Gastroesophageal sphincter (tissue), 4 donors: ENCODE data around the gene EEF1A1. TPM values are rescaled to one million over a fixed set of nuclear protein-coding genes. Genes with fewer than 3 reads are reported as not detected.

Source experiments
- ATAC-seq: fragments of 150-250 bp; one replicate; pipeline ENCODE4 v1.9.1; 2016; ENCODE audit warnings: mild to moderate bottlenecking, moderate library complexity
- H3K27ac ChIP-seq, 4 donors: fragments of 200-600 bp; sonication (generic) in 3 of 4; 1 replicate in 3 of 4; 2 replicates in 1 of 4; pipeline ENCODE4 v1.5.1; 2016 to 2019
- H3K27me3 ChIP-seq: fragments of 200-600 bp; sonication (generic); one replicate; pipeline ENCODE4 v1.5.1; 2019
- H3K36me3 ChIP-seq, 2 donors: fragments of 200-600 bp; sonication (generic); one replicate each; pipeline ENCODE4 v1.5.1; 2019; ENCODE audit warnings: control low read depth in 1 of 2
- H3K4me1 ChIP-seq, 3 donors: fragments of 200-600 bp; sonication (generic); 1 replicate in 2 of 3; 2 replicates in 1 of 3; pipeline ENCODE4 v1.5.1; 2016 to 2019; ENCODE audit warnings: control low read depth in 2 of 3
- H3K4me3 ChIP-seq, 2 donors: fragments of 200-600 bp; sonication (generic); one replicate each; pipeline ENCODE4 v1.5.1; 2019; ENCODE audit warnings: mild to moderate bottlenecking in 1 of 2, moderate library complexity in 1 of 2
- H3K9me3 ChIP-seq, 3 donors: fragments of 200-600 bp; sonication (generic); one replicate each; pipeline ENCODE4 v1.5.1; 2017 to 2019; ENCODE audit warnings: control low read depth in 2 of 3
- CTCF ChIP-seq, 4 experiments: fragments of 200-600 bp in 2 of 4; fragments of 450-650 bp in 2 of 4; sonication (generic) in 1 of 4; IDR thresholded peaks; one replicate each; pipeline ENCODE4 v1.5.1; 2017 to 2019; ENCODE audit warnings: antibody characterized with exemption in 4 of 4, mild to moderate bottlenecking in 2 of 4, moderate library complexity in 2 of 4
- EP300 ChIP-seq: sonication (generic); formaldehyde crosslinking; IDR thresholded peaks from one replicate; pipeline ENCODE4 v1.6.1; 2017; ENCODE audit warnings: antibody characterized with exemption, mild to moderate bottlenecking
- POLR2A ChIP-seq, 2 donors: fragments of 450-650 bp; IDR thresholded peaks; one replicate each; pipeline ENCODE4 v1.6.1; 2017; ENCODE audit warnings: antibody characterized with exemption in 2 of 2, mild to moderate bottlenecking in 2 of 2, moderate library complexity in 1 of 2
- POLR2AphosphoS5 ChIP-seq: sonication (generic); formaldehyde crosslinking; IDR thresholded peaks from one replicate; pipeline ENCODE4 v1.6.1; 2017; ENCODE audit warnings: antibody characterized with exemption
- WGBS, 2 donors: methylation state at CpG; one replicate each; pipeline ENCODE4 v1.1.5; 2018; ENCODE audit warnings: low coverage in 1 of 2; 5-methylcytosine and 5-hydroxymethylcytosine counted together
- total RNA-seq, 4 donors: library from RNA; depleted of rRNA; stranded (reverse); fragments of >200 nt; gene quantifications; one replicate each; pipeline ENCODE4 v1.1.0, GENCODE V29; 2016

EEF1A1 gene
- total RNA-seq, 4 donors from 2014 or later: 7,131 to 12,070 (median 10,987) TPM

DNA sequence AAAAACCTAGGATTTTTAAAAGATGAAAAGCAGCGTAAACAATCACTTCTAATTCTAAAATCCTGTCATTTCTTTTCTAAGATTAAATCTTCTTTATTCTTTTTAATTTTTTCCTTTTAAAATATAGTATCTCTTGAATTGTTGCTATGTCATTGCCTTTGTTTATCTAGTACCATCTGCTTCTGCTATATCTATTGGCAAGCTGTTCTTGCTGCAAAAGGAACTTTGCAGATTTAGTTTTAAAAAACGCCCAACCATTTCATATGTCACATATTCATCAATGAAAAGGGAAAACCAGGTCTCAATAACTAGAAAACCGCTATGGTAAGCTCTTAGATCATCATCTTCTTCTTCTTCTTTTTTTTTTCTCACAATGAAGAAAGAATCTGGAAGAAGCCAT is 11.5 kb upstream of the EEF1A1 start:
- no peaks in the 10 kb centered on the region for H3K9me3 ChIP-seq
- H3K4me1 ChIP-seq: no peaks in the 10 kb centered on the region
- no peaks in the 10 kb centered on the region for H3K36me3 ChIP-seq
- TF ChIP-seq CTCF (IDR thresholded peaks at IDR 0.05): no peak
- no peak for TF ChIP-seq POLR2AphosphoS5
- TF ChIP-seq POLR2A (IDR thresholded peaks at IDR 0.05): no peak
- TF ChIP-seq EP300: no peak
- no peak for ATAC-seq
- no peak overlapping the region for H3K27ac ChIP-seq
- no peak overlapping the region for H3K4me3 ChIP-seq
- no peaks in the 10 kb centered on the region for H3K27me3 ChIP-seq
- 66 to 83% methylated on average over 3 of the region's 3 CpGs for WGBS, 2 donors

DNA sequence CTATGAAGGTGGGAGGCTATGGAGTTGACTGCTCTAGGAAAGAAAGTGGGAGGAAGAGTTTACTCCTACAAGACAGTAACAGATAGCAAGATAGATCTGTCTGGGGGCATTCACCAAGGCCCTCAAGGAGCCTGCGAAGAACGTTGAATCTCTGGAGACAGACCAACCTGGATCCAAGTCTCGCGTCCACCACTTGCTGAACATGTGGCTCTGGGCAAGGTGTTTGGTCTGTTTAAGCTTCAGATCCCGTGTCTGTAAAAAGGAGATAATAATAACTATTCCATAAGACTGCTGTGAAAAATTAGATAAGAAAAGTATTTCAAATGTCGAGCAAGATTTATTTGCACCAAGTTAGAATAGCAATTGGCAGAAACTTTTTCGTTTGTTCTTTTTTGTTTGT is 8.1 kb upstream of the EEF1A1 start:
- TF ChIP-seq CTCF (IDR thresholded peaks at IDR 0.05) (no peak), POLR2AphosphoS5 (no peak), POLR2A (IDR thresholded peaks at IDR 0.05) (no peak), EP300 (no peak)
- H3K36me3 ChIP-seq: no peaks in the 10 kb centered on the region
- peaks cover 0 to 2% (median 0%) of the 10 kb centered on the region in 3 donors for H3K4me1 ChIP-seq
- WGBS, 2 donors: 36 to 84% methylated on average over 2 to 7 of the region's 7 CpGs
- no peak overlapping the region for H3K27ac ChIP-seq
- H3K9me3 ChIP-seq: no peaks in the 10 kb centered on the region
- ATAC-seq: no peak
- no peaks in the 10 kb centered on the region for H3K27me3 ChIP-seq
- no peak overlapping the region for H3K4me3 ChIP-seq

GRCh38 chr6:73525546-73526330 is 4.9 kb upstream of the EEF1A1 start:
- Histone ChIP-seq H3K4me3 (no peak overlapping the region), H3K27ac (no peak overlapping the region), H3K4me1 (peaks cover 0 to 22% (median 6%) of the 10 kb centered on the region in 3 donors), H3K27me3 (no peaks in the 10 kb centered on the region), H3K36me3 (no peaks in the 10 kb centered on the region), H3K9me3 (no peaks in the 10 kb centered on the region)
- 82 to 87% methylated on average over 2 of the region's 3 CpGs for WGBS, 2 donors
- ATAC-seq: no peak
- TF ChIP-seq CTCF (IDR thresholded peaks at IDR 0.05): no peak
- no peak for TF ChIP-seq POLR2AphosphoS5
- no peak for TF ChIP-seq POLR2A (IDR thresholded peaks at IDR 0.05)
- TF ChIP-seq EP300: no peak

- peak overlapping the region; percentile 79 to 100 (median 98) for H3K27ac ChIP-seq
- H3K9me3 ChIP-seq: no peaks in the 10 kb centered on the region
- no peak for ATAC-seq
- H3K36me3 ChIP-seq: peaks cover 0 to 12% of the 10 kb centered on the region in 2 donors
- no peaks in the 10 kb centered on the region for H3K27me3 ChIP-seq
- peak overlapping the region; percentile 71 to 80 for H3K4me3 ChIP-seq
- peaks cover 0 to 35% (median 12%) of the 10 kb centered on the region in 3 donors for H3K4me1 ChIP-seq
- no peak for TF ChIP-seq EP300
- TF ChIP-seq POLR2A (IDR thresholded peaks at IDR 0.05): peak; percentile 44 to 56
- peak in 1 of 4 experiments; percentile 24 for TF ChIP-seq CTCF (IDR thresholded peaks at IDR 0.05)
- TF ChIP-seq POLR2AphosphoS5: peak; percentile 43
- WGBS, 2 donors: 12 to 17% methylated on average over 9 to 13 of the region's 50 CpGs
Observed at GRCh38 chr6:73523434-73524123, 2.7 kb upstream of the EEF1A1 start.
